Raji (cell line): ENCODE results near the gene KIAA1671.

Experiments used
- POLR2A ChIP-seq: IDR thresholded peaks from 2 replicates; pipeline ENCODE4 v1.6.1; 2011; ENCODE audit warnings: low read depth, low read length, control low read depth; ENCODE audit not compliant: insufficient read depth

The KIAA1671 gene

GRCh38 chr22:25110846-25111578 is 158.5 kb downstream of the KIAA1671 start:
- no peak for TF ChIP-seq POLR2A

GRCh38 chr22:25111579-25112517 is 159.3 kb downstream of the KIAA1671 start:
- no peak for TF ChIP-seq POLR2A

GRCh38 chr22:25112538-25113253 is 160.2 kb downstream of the KIAA1671 start:
- TF ChIP-seq POLR2A, result no peak

GRCh38 chr22:25113316-25113721 is 160.8 kb downstream of the KIAA1671 start:
- no peak for TF ChIP-seq POLR2A

GRCh38 chr22:25114369-25115362 is 162.2 kb downstream of the KIAA1671 start:
- no peak for TF ChIP-seq POLR2A

- TF ChIP-seq POLR2A, result no peak
These were observed 167.1 kb downstream of the KIAA1671 start for GRCh38 chr22:25119609-25120008.

- no peak for TF ChIP-seq POLR2A
These were observed 167.6 kb downstream of the KIAA1671 start for GRCh38 chr22:25120093-25120561.

- TF ChIP-seq POLR2A, result no peak
These were observed 168.3 kb downstream of the KIAA1671 start for GRCh38 chr22:25120761-25121212.

GRCh38 chr22:25122136-25122764 is 169.7 kb downstream of the KIAA1671 start:
- TF ChIP-seq POLR2A, result no peak

- TF ChIP-seq POLR2A, result no peak
These were observed 171.2 kb downstream of the KIAA1671 start for GRCh38 chr22:25123677-25124076.

- TF ChIP-seq POLR2A, result no peak
These were observed 173.3 kb downstream of the KIAA1671 start for GRCh38 chr22:25125693-25126357.

GRCh38 chr22:25126510-25126909 is 174.0 kb downstream of the KIAA1671 start:
- TF ChIP-seq POLR2A, result no peak

GRCh38 chr22:25127318-25127717 is 174.8 kb downstream of the KIAA1671 start:
- TF ChIP-seq POLR2A, result no peak
